Measurements from ENCODE around the gene LMX1B.
"Not testable (repeated sequence)": the region's sequence is repeated elsewhere in the genome, so short reads cannot be mapped to it uniquely, and the experiment has no call there.

The LMX1B gene

DNA sequence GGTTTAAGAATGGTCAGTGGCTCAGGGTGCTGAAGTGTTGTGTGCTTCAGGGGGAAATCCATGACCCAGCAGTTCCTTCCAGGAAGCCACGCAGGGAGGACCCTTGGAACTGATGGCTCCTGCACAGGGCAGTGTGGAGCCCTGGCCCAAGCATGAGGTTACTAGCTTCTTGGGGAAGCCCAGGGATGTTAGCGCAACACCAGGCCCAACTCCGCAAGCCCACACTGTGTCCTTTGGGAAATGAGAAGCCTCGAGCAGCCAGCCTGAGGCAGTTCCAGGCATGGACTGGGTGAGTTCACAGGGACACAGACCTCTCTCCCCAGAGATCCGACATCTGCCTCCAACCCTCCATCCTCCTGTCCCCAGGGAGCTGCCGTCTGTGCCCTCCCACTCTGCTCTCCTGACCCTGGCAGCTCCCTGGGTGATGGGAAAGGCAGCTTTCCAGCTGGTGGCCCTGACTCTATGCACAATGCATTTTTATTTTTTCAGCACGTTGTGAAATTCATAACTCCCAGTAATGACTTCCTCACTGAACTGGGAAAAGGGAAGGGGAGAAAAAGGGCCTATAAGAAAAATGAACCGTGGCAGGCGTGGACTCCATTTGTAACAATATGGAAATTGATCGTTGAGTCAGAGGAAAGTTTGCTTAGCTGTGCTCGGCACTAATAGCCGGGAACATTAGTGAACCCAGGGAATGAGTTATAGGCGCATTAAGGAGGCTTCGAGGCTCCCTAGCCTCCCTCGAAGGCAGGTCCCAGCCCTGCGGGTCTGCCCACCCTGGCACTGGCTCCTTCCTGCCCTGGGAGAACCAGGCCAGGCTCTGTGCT lies 34.1 kb downstream of the LMX1B start:
- Mint-ChIP-seq H3K9me3 (no peaks in the 10 kb centered on the region), H3K27me3 (peaks cover 96% of the 10 kb centered on the region), H3K36me3 (ENCODE audit: insufficient read depth) (no peaks in the 10 kb centered on the region), H3K27ac (ENCODE audit: low read depth) (no peak overlapping the region), H3K4me3 (no peak overlapping the region), H3K4me1 (no peaks in the 10 kb centered on the region)
- no peak for ATAC-seq (replicated peaks; ENCODE audit: extremely low read depth, poor library complexity, severe bottlenecking)
- DNase-seq (ENCODE audit: low spot score in 2 of 2), result no peak

GRCh38 chr9:126649477-126649876 lies 35.7 kb downstream of the LMX1B start:
- H3K27ac Mint-ChIP-seq (ENCODE audit: low read depth), result no peak overlapping the region
- ATAC-seq (replicated peaks; ENCODE audit: extremely low read depth, poor library complexity, severe bottlenecking), result no peak

GRCh38 chr9:126650404-126651341 lies 36.9 kb downstream of the LMX1B start:
- Mint-ChIP-seq H3K9me3 (no peaks in the 10 kb centered on the region), H3K4me1 (no peaks in the 10 kb centered on the region), H3K36me3 (ENCODE audit: insufficient read depth) (peaks cover 1% of the 10 kb centered on the region), H3K4me3 (no peak overlapping the region), H3K27ac (ENCODE audit: low read depth) (no peak overlapping the region), H3K27me3 (peaks cover 96% of the 10 kb centered on the region)
- no peak for ATAC-seq (replicated peaks; ENCODE audit: extremely low read depth, poor library complexity, severe bottlenecking)
- DNase-seq (ENCODE audit: low spot score in 2 of 2), result no peak

More at GRCh38 chr9:126649477-126649876, 35.7 kb downstream of the LMX1B start:
- peaks cover 96% of the 10 kb centered on the region for H3K27me3 Mint-ChIP-seq
- H3K36me3 Mint-ChIP-seq (ENCODE audit: insufficient read depth), result no peaks in the 10 kb centered on the region
- no peaks in the 10 kb centered on the region for H3K4me1 Mint-ChIP-seq
- DNase-seq (ENCODE audit: low spot score in 2 of 2), result no peak
- no peaks in the 10 kb centered on the region for H3K9me3 Mint-ChIP-seq
- H3K4me3 Mint-ChIP-seq, result no peak overlapping the region

- ATAC-seq (replicated peaks; ENCODE audit: extremely low read depth, poor library complexity, severe bottlenecking) (no peak), DNase-seq (ENCODE audit: low spot score in 2 of 2) (no peak)
- no peak overlapping the region for H3K27ac Mint-ChIP-seq (ENCODE audit: low read depth)
- H3K27me3 Mint-ChIP-seq, result peaks cover 96% of the 10 kb centered on the region
- H3K4me3 Mint-ChIP-seq, result no peak overlapping the region
- no peaks in the 10 kb centered on the region for H3K4me1 Mint-ChIP-seq
- H3K9me3 Mint-ChIP-seq, result no peaks in the 10 kb centered on the region
- H3K36me3 Mint-ChIP-seq (ENCODE audit: insufficient read depth), result peaks cover 1% of the 10 kb centered on the region
Observed at GRCh38 chr9:126652140-126652582, 38.4 kb downstream of the LMX1B start.

GRCh38 chr9:126654124-126654523 lies 40.4 kb downstream of the LMX1B start:
- Mint-ChIP-seq H3K27me3 (peaks cover 87% of the 10 kb centered on the region), H3K9me3 (no peaks in the 10 kb centered on the region)

GRCh38 chr9:126656214-126656613 lies 42.5 kb downstream of the LMX1B start:
- not testable (repeated sequence) for H3K4me1 Mint-ChIP-seq; ATAC-seq (replicated peaks; ENCODE audit: extremely low read depth, poor library complexity, severe bottlenecking); H3K4me3 Mint-ChIP-seq; DNase-seq (ENCODE audit: low spot score in 2 of 2); H3K9me3 Mint-ChIP-seq; H3K27ac Mint-ChIP-seq (ENCODE audit: low read depth); H3K36me3 Mint-ChIP-seq (ENCODE audit: insufficient read depth)
- H3K27me3 Mint-ChIP-seq, result peaks cover 85% of the 10 kb centered on the region

More at GRCh38 chr9:126654124-126654523, 40.4 kb downstream of the LMX1B start:
- no peak overlapping the region for H3K27ac Mint-ChIP-seq (ENCODE audit: low read depth)
- peaks cover 1% of the 10 kb centered on the region for H3K36me3 Mint-ChIP-seq (ENCODE audit: insufficient read depth)
- no peak for ATAC-seq (replicated peaks; ENCODE audit: extremely low read depth, poor library complexity, severe bottlenecking)
- no peaks in the 10 kb centered on the region for H3K4me1 Mint-ChIP-seq
- no peak for DNase-seq (ENCODE audit: low spot score in 2 of 2)
- no peak overlapping the region for H3K4me3 Mint-ChIP-seq

- Mint-ChIP-seq H3K4me3 (no peak overlapping the region), H3K36me3 (ENCODE audit: insufficient read depth) (peaks cover 1% of the 10 kb centered on the region), H3K27ac (ENCODE audit: low read depth) (no peak overlapping the region), H3K27me3 (peaks cover 68% of the 10 kb centered on the region), H3K9me3 (no peaks in the 10 kb centered on the region), H3K4me1 (no peaks in the 10 kb centered on the region)
- ATAC-seq (replicated peaks; ENCODE audit: extremely low read depth, poor library complexity, severe bottlenecking), result no peak
- no peak for DNase-seq (ENCODE audit: low spot score in 2 of 2)
Observed at GRCh38 chr9:126658201-126658825, 44.6 kb downstream of the LMX1B start.

- no peaks in the 10 kb centered on the region for H3K4me1 Mint-ChIP-seq
- no peak overlapping the region for H3K4me3 Mint-ChIP-seq
- peaks cover 1% of the 10 kb centered on the region for H3K36me3 Mint-ChIP-seq (ENCODE audit: insufficient read depth)
- ATAC-seq (replicated peaks; ENCODE audit: extremely low read depth, poor library complexity, severe bottlenecking) (no peak), DNase-seq (ENCODE audit: low spot score in 2 of 2) (no peak)
- no peak overlapping the region for H3K27ac Mint-ChIP-seq (ENCODE audit: low read depth)
- H3K27me3 Mint-ChIP-seq, result peaks cover 66% of the 10 kb centered on the region
- H3K9me3 Mint-ChIP-seq, result no peaks in the 10 kb centered on the region
Observed at GRCh38 chr9:126658956-126659555, 45.3 kb downstream of the LMX1B start.

GRCh38 chr9:126661122-126661520 lies 47.4 kb downstream of the LMX1B start:
- Mint-ChIP-seq H3K27me3 (peaks cover 55% of the 10 kb centered on the region), H3K9me3 (no peaks in the 10 kb centered on the region), H3K4me3 (no peak overlapping the region), H3K36me3 (ENCODE audit: insufficient read depth) (no peaks in the 10 kb centered on the region), H3K4me1 (no peaks in the 10 kb centered on the region), H3K27ac (ENCODE audit: low read depth) (no peak overlapping the region)
- no peak for DNase-seq (ENCODE audit: low spot score in 2 of 2)
- no peak for ATAC-seq (replicated peaks; ENCODE audit: extremely low read depth, poor library complexity, severe bottlenecking)

DNA sequence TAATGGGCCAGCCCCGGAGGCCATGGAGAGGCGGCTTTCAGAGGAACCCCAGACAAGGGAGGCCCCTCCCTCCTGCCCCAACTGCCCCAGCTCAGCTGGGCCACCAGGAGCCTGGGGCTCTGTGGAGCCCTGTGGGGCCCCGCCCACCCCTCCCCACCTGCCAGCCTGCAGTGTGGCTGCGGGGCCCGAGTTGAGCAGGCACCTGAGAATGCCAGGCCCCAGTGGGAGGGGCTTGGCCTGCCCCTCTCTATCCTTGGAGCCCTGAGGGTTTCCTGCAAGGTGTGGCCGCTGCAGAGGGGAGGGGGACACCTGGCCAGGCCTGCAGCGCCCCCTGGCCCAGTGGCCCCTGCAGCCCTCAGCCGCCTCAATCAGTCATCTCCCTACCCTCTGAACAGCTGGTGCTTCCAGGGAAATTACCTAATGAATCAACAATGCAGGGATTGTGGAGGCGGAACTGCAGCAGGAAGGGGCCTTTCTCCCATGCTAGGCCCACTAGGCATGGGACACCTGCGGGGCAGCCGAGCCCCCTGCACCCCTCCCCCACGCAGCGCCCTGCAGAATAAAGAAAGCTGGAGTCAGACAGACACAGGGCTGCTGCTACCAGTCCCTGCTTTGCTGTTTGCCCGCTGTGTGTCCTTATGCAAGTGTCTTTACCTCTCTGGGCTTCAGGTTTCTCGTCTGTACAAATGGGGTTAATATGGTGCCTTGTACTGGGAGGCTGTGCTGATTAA lies 48.0 kb downstream of the LMX1B start:
- no peaks in the 10 kb centered on the region for H3K36me3 Mint-ChIP-seq (ENCODE audit: insufficient read depth)
- DNase-seq (ENCODE audit: low spot score in 2 of 2) (no peak), ATAC-seq (replicated peaks; ENCODE audit: extremely low read depth, poor library complexity, severe bottlenecking) (no peak)
- H3K4me1 Mint-ChIP-seq, result no peaks in the 10 kb centered on the region
- no peak overlapping the region for H3K4me3 Mint-ChIP-seq
- H3K9me3 Mint-ChIP-seq, result no peaks in the 10 kb centered on the region
- peaks cover 50% of the 10 kb centered on the region for H3K27me3 Mint-ChIP-seq
- H3K27ac Mint-ChIP-seq (ENCODE audit: low read depth), result no peak overlapping the region

GRCh38 chr9:126663661-126664072 lies 49.9 kb downstream of the LMX1B start:
- ATAC-seq (replicated peaks; ENCODE audit: extremely low read depth, poor library complexity, severe bottlenecking), result no peak
- Mint-ChIP-seq H3K27ac (ENCODE audit: low read depth) (no peak overlapping the region), H3K27me3 (peaks cover 34% of the 10 kb centered on the region), H3K4me1 (no peaks in the 10 kb centered on the region), H3K9me3 (no peaks in the 10 kb centered on the region), H3K4me3 (no peak overlapping the region), H3K36me3 (ENCODE audit: insufficient read depth) (no peaks in the 10 kb centered on the region)
- no peak for DNase-seq (ENCODE audit: low spot score in 2 of 2)

Data from central memory CD8-positive, alpha-beta T cell (primary cell).